ENCODE results near the gene NKTR.

The NKTR gene

GRCh38 chr3:42689421-42690014 is 89.0 kb downstream of the NKTR start:
- TF ChIP-seq, protein P1, sequence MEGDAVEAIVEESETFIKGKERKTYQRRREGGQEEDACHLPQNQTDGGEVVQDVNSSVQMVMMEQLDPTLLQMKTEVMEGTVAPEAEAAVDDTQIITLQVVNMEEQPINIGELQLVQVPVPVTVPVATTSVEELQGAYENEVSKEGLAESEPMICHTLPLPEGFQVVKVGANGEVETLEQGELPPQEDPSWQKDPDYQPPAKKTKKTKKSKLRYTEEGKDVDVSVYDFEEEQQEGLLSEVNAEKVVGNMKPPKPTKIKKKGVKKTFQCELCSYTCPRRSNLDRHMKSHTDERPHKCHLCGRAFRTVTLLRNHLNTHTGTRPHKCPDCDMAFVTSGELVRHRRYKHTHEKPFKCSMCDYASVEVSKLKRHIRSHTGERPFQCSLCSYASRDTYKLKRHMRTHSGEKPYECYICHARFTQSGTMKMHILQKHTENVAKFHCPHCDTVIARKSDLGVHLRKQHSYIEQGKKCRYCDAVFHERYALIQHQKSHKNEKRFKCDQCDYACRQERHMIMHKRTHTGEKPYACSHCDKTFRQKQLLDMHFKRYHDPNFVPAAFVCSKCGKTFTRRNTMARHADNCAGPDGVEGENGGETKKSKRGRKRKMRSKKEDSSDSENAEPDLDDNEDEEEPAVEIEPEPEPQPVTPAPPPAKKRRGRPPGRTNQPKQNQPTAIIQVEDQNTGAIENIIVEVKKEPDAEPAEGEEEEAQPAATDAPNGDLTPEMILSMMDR (IDR thresholded peaks at IDR 0.05), result no peak
- TF ChIP-seq ZFX (IDR thresholded peaks at IDR 0.05; ENCODE audit: borderline replicate concordance), result no peak
- H3K27ac ChIP-seq, result no peak overlapping the region

GRCh38 chr3:42690191-42690590 is 89.7 kb downstream of the NKTR start:
- no peak for TF ChIP-seq ZFX (IDR thresholded peaks at IDR 0.05; ENCODE audit: borderline replicate concordance)
- TF ChIP-seq, protein P1 (IDR thresholded peaks at IDR 0.05), result no peak
- H3K27ac ChIP-seq, result no peak overlapping the region

- H3K27ac ChIP-seq, result no peak overlapping the region
- TF ChIP-seq, protein P1 (IDR thresholded peaks at IDR 0.05), result no peak
- no peak for TF ChIP-seq ZFX (IDR thresholded peaks at IDR 0.05; ENCODE audit: borderline replicate concordance)
These were observed 90.5 kb downstream of the NKTR start for GRCh38 chr3:42690766-42691680.

DNA sequence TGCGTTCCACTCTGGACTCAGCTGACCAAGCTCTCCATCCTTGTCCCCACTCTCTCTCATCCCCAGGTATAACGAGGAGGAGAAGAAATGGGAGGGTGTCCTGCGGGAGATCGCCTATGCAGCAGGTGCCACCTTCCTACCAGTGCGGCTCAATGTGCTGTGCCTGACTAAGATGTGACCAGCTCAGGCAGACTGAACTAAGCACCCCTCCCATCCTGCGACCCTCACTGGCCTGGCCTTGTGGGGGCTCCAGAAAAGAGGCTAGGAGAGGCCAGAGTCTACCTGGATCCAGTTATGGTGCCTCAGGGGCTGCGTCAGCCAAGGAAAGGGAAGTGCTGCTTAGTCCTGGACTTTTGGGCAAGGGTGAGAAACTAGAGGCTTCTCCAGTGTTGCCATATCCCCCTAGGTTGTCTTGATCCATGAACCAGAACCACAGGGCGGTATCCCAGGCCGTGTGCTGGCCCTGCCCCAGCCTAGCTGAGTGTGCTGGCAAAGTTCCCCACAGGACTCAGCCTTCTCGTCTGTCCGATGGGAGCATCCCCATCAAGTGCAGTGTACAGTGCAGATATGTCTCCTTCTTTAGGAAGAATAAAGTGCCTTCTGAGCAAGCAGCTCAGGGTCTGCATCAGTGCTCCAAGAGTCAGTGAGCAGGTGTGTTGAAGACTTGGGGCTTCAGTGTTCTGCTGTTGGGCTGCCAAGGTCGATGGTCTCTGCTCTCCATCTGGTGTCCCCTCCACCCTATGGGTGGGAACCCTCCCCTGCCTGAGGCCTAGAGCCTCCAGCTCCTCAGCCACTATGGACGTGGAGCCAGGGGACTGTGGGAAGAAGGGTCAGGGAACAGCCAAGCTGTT is 91.6 kb downstream of the NKTR start:
- TF ChIP-seq, protein P1 (IDR thresholded peaks at IDR 0.05), result no peak
- TF ChIP-seq ZFX (IDR thresholded peaks at IDR 0.05; ENCODE audit: borderline replicate concordance), result no peak
- no peak overlapping the region for H3K27ac ChIP-seq

DNA sequence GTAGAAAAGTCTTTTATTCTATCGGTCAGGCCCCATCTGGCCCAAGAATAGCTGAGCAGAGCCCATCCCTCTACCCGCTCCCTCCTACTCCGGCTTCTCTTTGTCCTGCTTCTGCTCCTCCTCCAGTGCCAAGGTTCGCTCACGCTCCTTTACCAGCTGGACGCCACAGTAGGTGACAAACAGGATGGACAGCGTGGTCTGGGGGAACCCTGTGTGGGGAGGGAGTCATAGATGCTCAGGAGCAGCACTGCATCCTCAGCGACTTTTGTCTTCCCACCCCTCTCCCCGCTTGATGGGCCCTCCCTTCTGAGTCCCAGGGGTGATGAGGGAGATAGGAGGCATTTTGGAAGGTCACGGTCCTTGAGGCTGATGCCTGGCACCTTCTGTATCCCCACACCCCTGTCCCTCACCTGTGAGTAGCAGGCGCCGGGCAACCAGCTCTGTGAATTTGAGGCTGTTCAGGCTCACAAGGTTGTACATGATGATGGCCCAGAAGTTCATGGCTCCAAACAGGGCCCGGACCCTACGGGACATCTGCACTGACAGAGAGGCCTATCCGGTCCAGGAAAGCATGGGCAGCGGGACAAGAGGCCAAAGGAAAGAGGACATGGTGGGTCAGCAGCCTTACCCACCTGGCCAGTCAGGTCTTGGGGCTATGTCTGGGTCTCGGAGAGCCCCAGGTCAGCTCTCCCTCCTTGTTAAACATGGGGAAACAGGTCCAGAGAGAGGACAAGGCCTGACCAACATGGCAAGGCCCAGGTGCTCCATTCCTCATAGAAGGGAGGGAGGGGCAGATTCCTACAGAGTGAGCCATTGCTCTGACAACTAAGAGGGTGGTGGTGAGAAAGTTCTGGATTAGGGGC is 92.4 kb downstream of the NKTR start:
- TF ChIP-seq ZFX (IDR thresholded peaks at IDR 0.05; ENCODE audit: borderline replicate concordance), result no peak
- TF ChIP-seq, protein P1 (IDR thresholded peaks at IDR 0.05), result no peak
- no peak overlapping the region for H3K27ac ChIP-seq

GRCh38 chr3:42693530-42693930 is 93.0 kb downstream of the NKTR start:
- TF ChIP-seq, protein P1 (IDR thresholded peaks at IDR 0.05), result no peak
- TF ChIP-seq ZFX (IDR thresholded peaks at IDR 0.05; ENCODE audit: borderline replicate concordance), result no peak
- no peak overlapping the region for H3K27ac ChIP-seq
